Measurements from ENCODE around the gene DCLK1. TPM values are rescaled to one million over a fixed set of nuclear protein-coding genes. Genes with fewer than 3 reads are reported as not detected.

DCLK1 gene
- total and polyA plus RNA-seq, 12 donors, result 0.68 to 22.6 (median 2.3) TPM

- DNase-seq, result no peak
- TF ChIP-seq POLR2A (IDR thresholded peaks at IDR 0.05) (no peak), CTCF (IDR thresholded peaks at IDR 0.05) (no peak)
- intact Hi-C loops (cut with DNase I), result no loop called here
- no peaks in the 10 kb centered on the region for H3K27me3 ChIP-seq
- H3K27ac ChIP-seq, result no peak overlapping the region
- no peaks in the 10 kb centered on the region for H3K36me3 ChIP-seq (replicated peaks in 1 of 2)
- no peaks in the 10 kb centered on the region for H3K4me1 ChIP-seq (replicated peaks in 1 of 2)
- no peak overlapping the region for H3K4me3 ChIP-seq
- no peaks in the 10 kb centered on the region for H3K9me3 ChIP-seq (replicated peaks in 1 of 3)
- 57 to 94% (median 70%) methylated on average over 1 of the region's 1 CpG for WGBS, 4 donors
Measured at GRCh38 chr13:36151591-36151990, 20.4 kb upstream of the DCLK1 start.

GRCh38 chr13:36148446-36148845 lies 17.3 kb upstream of the DCLK1 start:
- no peaks in the 10 kb centered on the region for H3K27me3 ChIP-seq
- DNase-seq, result no peak
- H3K27ac ChIP-seq, result no peak overlapping the region
- no peaks in the 10 kb centered on the region for H3K9me3 ChIP-seq (replicated peaks in 1 of 3)
- no peaks in the 10 kb centered on the region for H3K36me3 ChIP-seq (replicated peaks in 1 of 2)
- H3K4me3 ChIP-seq, result no peak overlapping the region
- no peaks in the 10 kb centered on the region for H3K4me1 ChIP-seq (replicated peaks in 1 of 2)
- WGBS, 4 donors, result 80 to 94% (median 89%) methylated on average over 1 of the region's 1 CpG
- TF ChIP-seq POLR2A (IDR thresholded peaks at IDR 0.05) (no peak), CTCF (IDR thresholded peaks at IDR 0.05) (no peak)
- intact Hi-C loops (cut with DNase I), result no loop called here

GRCh38 chr13:36147330-36147729 lies 16.1 kb upstream of the DCLK1 start:
- DNase-seq, result no peak
- no peaks in the 10 kb centered on the region for H3K4me1 ChIP-seq (replicated peaks in 1 of 2)
- no peaks in the 10 kb centered on the region for H3K9me3 ChIP-seq (replicated peaks in 1 of 3)
- TF ChIP-seq POLR2A (IDR thresholded peaks at IDR 0.05) (no peak), CTCF (IDR thresholded peaks at IDR 0.05) (no peak)
- intact Hi-C loops (cut with DNase I), result no loop called here
- H3K27ac ChIP-seq, result no peak overlapping the region
- 88 to 99% (median 93%) methylated on average over 3 of the region's 3 CpGs for WGBS, 4 donors
- H3K36me3 ChIP-seq (replicated peaks in 1 of 2), result no peaks in the 10 kb centered on the region
- no peaks in the 10 kb centered on the region for H3K27me3 ChIP-seq
- no peak overlapping the region for H3K4me3 ChIP-seq

GRCh38 chr13:36146511-36147269 lies 15.5 kb upstream of the DCLK1 start:
- H3K27me3 ChIP-seq, result no peaks in the 10 kb centered on the region
- WGBS, 4 donors, result 68 to 80% (median 73%) methylated on average over 4 of the region's 4 CpGs
- no peaks in the 10 kb centered on the region for H3K4me1 ChIP-seq (replicated peaks in 1 of 2)
- no peaks in the 10 kb centered on the region for H3K9me3 ChIP-seq (replicated peaks in 1 of 3)
- intact Hi-C loops (cut with DNase I), result no loop called here
- H3K36me3 ChIP-seq (replicated peaks in 1 of 2), result no peaks in the 10 kb centered on the region
- no peak for DNase-seq
- no peak overlapping the region for H3K4me3 ChIP-seq
- TF ChIP-seq CTCF (IDR thresholded peaks at IDR 0.05), result no peak
- no peak for TF ChIP-seq POLR2A (IDR thresholded peaks at IDR 0.05)
- no peak overlapping the region for H3K27ac ChIP-seq

Measured in adrenal gland (tissue), 12 donors.